Fibroblast of mammary gland (primary cell): ENCODE results near the gene CDKAL1.
A peak's percentile ranks its signal among the peaks of the same experiment; 100 is the strongest.

Source experiments
- DNase-seq: peaks from one replicate; pipeline ENCODE4 v3.0.0-alpha.2; 2010; ENCODE audit warnings: low read depth
- H3K4me3 ChIP-seq: 2 replicates; pipeline ENCODE4 v1.5.1; 2011; ENCODE audit warnings: low read depth, mild to moderate bottlenecking, low read length, moderate library complexity; ENCODE audit not compliant: control insufficient read depth
- TF ChIP-seq, protein P1 (sequence below): conservative IDR thresholded peaks from 2 replicates; pipeline ENCODE4 v1.5.1; 2011; ENCODE audit warnings: low read depth, low read length, inconsistent platforms; ENCODE audit not compliant: control insufficient read depth, insufficient read depth

The CDKAL1 gene

GRCh38 chr6:20924911-20925543 lies 390.8 kb downstream of the CDKAL1 start:
- H3K4me3 ChIP-seq: no peak overlapping the region
- DNase-seq: peak; percentile 31
- TF ChIP-seq, protein P1, sequence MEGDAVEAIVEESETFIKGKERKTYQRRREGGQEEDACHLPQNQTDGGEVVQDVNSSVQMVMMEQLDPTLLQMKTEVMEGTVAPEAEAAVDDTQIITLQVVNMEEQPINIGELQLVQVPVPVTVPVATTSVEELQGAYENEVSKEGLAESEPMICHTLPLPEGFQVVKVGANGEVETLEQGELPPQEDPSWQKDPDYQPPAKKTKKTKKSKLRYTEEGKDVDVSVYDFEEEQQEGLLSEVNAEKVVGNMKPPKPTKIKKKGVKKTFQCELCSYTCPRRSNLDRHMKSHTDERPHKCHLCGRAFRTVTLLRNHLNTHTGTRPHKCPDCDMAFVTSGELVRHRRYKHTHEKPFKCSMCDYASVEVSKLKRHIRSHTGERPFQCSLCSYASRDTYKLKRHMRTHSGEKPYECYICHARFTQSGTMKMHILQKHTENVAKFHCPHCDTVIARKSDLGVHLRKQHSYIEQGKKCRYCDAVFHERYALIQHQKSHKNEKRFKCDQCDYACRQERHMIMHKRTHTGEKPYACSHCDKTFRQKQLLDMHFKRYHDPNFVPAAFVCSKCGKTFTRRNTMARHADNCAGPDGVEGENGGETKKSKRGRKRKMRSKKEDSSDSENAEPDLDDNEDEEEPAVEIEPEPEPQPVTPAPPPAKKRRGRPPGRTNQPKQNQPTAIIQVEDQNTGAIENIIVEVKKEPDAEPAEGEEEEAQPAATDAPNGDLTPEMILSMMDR: no peak

- DNase-seq: no peak
- H3K4me3 ChIP-seq: no peak overlapping the region
- TF ChIP-seq, protein P1: no peak
Measured at GRCh38 chr6:20927130-20927860, 393.0 kb downstream of the CDKAL1 start.

DNA sequence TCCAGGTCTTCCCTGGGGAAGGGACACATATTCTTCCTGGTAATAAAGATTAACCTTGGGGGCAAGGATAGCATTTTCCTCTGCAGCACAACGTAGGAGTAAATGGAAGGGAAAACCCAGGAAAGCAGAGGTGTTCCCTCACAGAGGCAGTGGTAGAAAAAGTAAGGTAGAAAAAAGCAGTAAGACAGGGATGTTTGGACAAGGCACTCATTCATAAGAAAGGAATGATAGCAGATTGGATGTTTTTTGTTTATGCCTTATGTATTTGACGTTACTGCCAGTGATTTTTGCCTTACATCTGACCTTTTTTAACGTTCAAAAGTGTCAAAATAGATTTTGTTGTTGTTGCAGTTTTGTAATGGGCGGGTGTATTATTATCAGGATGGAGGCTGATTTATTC lies 395.0 kb downstream of the CDKAL1 start:
- H3K4me3 ChIP-seq: no peak overlapping the region
- DNase-seq: no peak
- TF ChIP-seq, protein P1: no peak

DNA sequence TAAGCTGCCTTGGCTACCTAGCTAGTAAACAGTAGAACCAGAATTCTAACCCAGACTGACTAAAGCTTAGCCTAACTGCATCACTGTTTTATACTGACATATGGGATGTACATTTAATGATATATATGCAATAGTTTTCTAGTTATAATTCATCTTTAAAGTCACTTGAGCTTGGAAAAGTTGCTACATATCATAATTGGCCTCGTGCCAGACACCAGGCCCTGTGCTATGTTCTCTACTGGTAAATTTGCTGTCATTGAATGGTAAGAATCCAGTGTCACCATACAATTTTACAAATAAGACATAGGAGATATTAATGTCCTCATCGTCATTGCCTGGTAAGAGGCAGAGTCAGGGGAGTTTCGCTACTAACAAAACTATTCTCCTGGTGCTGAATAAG lies 396.8 kb downstream of the CDKAL1 start:
- H3K4me3 ChIP-seq: no peak overlapping the region
- DNase-seq: no peak
- TF ChIP-seq, protein P1: no peak

DNA sequence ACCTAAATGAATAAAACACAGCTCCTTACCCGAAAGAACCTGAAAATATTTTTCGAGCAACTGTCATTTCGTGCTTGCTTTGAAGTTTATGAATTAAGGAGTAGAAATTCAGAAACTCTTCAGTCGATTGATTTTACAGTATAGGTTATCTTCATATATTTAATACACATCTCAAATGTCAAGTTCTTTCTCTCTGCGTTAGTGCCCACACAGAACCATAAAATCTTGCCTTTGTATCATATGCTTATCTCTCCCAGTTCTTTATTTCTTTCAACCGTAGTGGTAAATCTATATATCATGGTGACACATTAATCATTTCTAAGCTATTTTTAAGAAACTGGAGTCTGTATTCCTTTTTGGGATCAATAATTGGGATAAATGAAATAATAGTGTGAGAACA lies 397.5 kb downstream of the CDKAL1 start:
- no peak overlapping the region for H3K4me3 ChIP-seq
- TF ChIP-seq, protein P1: no peak
- no peak for DNase-seq

DNA sequence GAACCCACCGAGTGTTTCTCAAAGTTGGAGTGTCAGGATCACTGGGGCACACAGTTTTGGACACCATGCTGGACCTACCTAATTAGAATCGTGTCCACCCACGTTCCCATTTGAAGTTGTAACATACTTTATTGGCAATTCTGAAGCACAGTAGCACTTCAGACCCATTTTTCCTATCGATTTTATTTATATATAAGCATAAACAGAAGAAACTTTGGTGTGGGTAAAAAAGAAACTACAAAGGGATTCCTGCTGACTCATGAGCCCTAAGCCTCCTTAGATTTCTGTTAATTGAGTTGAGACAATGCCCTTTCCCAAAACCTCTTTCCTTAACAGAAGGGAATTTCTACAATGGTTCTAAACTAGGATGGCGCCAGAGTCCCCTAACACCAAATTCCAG lies 398.0 kb downstream of the CDKAL1 start:
- no peak for DNase-seq
- no peak overlapping the region for H3K4me3 ChIP-seq
- TF ChIP-seq, protein P1: no peak
